Liver (tissue), 9 donors: ENCODE measurements around the gene CAPRIN1. TPM values are rescaled to one million over a fixed set of nuclear protein-coding genes. Genes with fewer than 3 reads are reported as not detected.
A peak's percentile ranks its signal among the peaks of the same experiment; 100 is the strongest.
"Not testable (repeated sequence)": the region's sequence is repeated elsewhere in the genome, so short reads cannot be mapped to it uniquely, and the experiment has no call there.

Experiments
- DNase-seq: peaks from one replicate; pipeline ENCODE4 v3.0.0-alpha.2; 2017; ENCODE audit warnings: low spot score
- H3K27ac ChIP-seq, 2 donors: one replicate each; pipeline ENCODE4 v1.7.0; 2013; ENCODE audit warnings: inconsistent platforms in 2 of 2, low read length in 2 of 2, control low read depth in 1 of 2, low read depth in 1 of 2, mild to moderate bottlenecking in 1 of 2
- H3K27me3 ChIP-seq, 4 donors: one replicate each; pipeline versions ENCODE4 v1.6.1 to v1.7.0; 2013; ENCODE audit warnings: low read length in 3 of 4, inconsistent platforms in 1 of 4, mild to moderate bottlenecking in 1 of 4, moderate library complexity in 1 of 4; ENCODE audit not compliant: control insufficient read depth in 4 of 4, insufficient read depth in 4 of 4
- H3K36me3 ChIP-seq, 4 donors: one replicate each; pipeline versions ENCODE4 v1.6.1 to v1.7.0; 2013; ENCODE audit warnings: low read length in 3 of 4, mild to moderate bottlenecking in 3 of 4, low read depth in 1 of 4, moderate library complexity in 1 of 4; ENCODE audit not compliant: control insufficient read depth in 4 of 4, insufficient read depth in 3 of 4
- H3K4me1 ChIP-seq, 4 donors: one replicate each; pipeline versions ENCODE4 v1.6.1 to v1.7.0; 2013; ENCODE audit warnings: low read length in 3 of 4, mild to moderate bottlenecking in 3 of 4, moderate library complexity in 1 of 4; ENCODE audit not compliant: control insufficient read depth in 4 of 4, insufficient read depth in 4 of 4
- H3K4me3 ChIP-seq, 3 donors: one replicate each; pipeline versions ENCODE4 v1.6.1 to v1.7.0; 2013; ENCODE audit warnings: low read length in 3 of 3, control low read depth in 1 of 3, low read depth in 1 of 3, mild to moderate bottlenecking in 1 of 3
- H3K9ac ChIP-seq, 2 donors: one replicate each; pipeline ENCODE4 v1.7.0; 2013; ENCODE audit warnings: low read length in 2 of 2, mild to moderate bottlenecking in 2 of 2, moderate library complexity in 2 of 2, control low read depth in 1 of 2, low read depth in 1 of 2
- H3K9me3 ChIP-seq, 4 donors: one replicate each; pipeline versions ENCODE4 v1.6.1 to v1.7.0; 2013; ENCODE audit warnings: low read length in 3 of 4; ENCODE audit not compliant: control insufficient read depth in 4 of 4
- ATF3 ChIP-seq: IDR thresholded peaks from 2 replicates; pipeline ENCODE4 v1.6.1; 2016; ENCODE audit warnings: antibody characterized with exemption
- EGR1 ChIP-seq, 2 donors: IDR thresholded peaks; 2 replicates each; pipeline ENCODE4 v1.6.1; 2016 to 2018; ENCODE audit warnings: antibody characterized with exemption in 2 of 2, low read depth in 2 of 2
- FOXA1 ChIP-seq: IDR thresholded peaks from 2 replicates; pipeline ENCODE4 v1.6.1; 2016; ENCODE audit warnings: antibody characterized with exemption
- FOXA2 ChIP-seq: IDR thresholded peaks from 2 replicates; pipeline ENCODE4 v1.6.1; 2016; ENCODE audit warnings: antibody characterized with exemption
- GABPA ChIP-seq, 2 donors: IDR thresholded peaks in 1 of 2; conservative IDR thresholded peaks in 1 of 2; 2 replicates each; pipeline ENCODE4 v1.6.1; 2016; ENCODE audit warnings: antibody characterized with exemption in 2 of 2, mild to moderate bottlenecking in 1 of 2, moderate library complexity in 1 of 2
- HNF4A ChIP-seq, 2 donors: conservative IDR thresholded peaks; 2 replicates each; pipeline ENCODE4 v1.6.1; 2016; ENCODE audit warnings: antibody characterized with exemption in 2 of 2, mild to moderate bottlenecking in 2 of 2
- JUND ChIP-seq, 2 donors: IDR thresholded peaks; 2 replicates each; pipeline ENCODE4 v1.6.1; 2016; ENCODE audit warnings: antibody characterized with exemption in 2 of 2
- NR2F2 ChIP-seq: IDR thresholded peaks from 2 replicates; pipeline ENCODE4 v1.6.1; 2016; ENCODE audit warnings: antibody characterized with exemption
- RAD21 ChIP-seq, 2 donors: IDR thresholded peaks; 2 replicates each; pipeline ENCODE4 v1.6.1; 2016; ENCODE audit warnings: antibody characterized with exemption in 2 of 2, mild to moderate bottlenecking in 2 of 2
- SP1 ChIP-seq: IDR thresholded peaks from 2 replicates; pipeline ENCODE4 v1.6.1; 2018; ENCODE audit warnings: antibody characterized with exemption, mild to moderate bottlenecking
- TAF1 ChIP-seq: conservative IDR thresholded peaks from 2 replicates; pipeline ENCODE4 v1.6.1; 2016; ENCODE audit warnings: antibody characterized with exemption, mild to moderate bottlenecking
- YY1 ChIP-seq: IDR thresholded peaks from 2 replicates; pipeline ENCODE4 v1.6.1; 2016; ENCODE audit warnings: antibody characterized with exemption, mild to moderate bottlenecking
- ZBTB33 ChIP-seq: IDR thresholded peaks from 2 replicates; pipeline ENCODE4 v1.6.1; 2016; ENCODE audit warnings: antibody characterized with exemption
- WGBS: extraction: QIAGEN DNeasy Blood & Tissue Kit; methylation state at CpG from one replicate; pipeline ENCODE4 v1.1.7; 2013; 5-methylcytosine and 5-hydroxymethylcytosine counted together
- polyA plus RNA-seq, 2 donors: library from polyadenylated mRNA; stranded (reverse) in 1 of 2; unstranded in 1 of 2; fragments of 200-250 nt in 1 of 2; fragments of >200 nt in 1 of 2; fragmentation: Nextera tagmentation in 1 of 2; extraction: Ambion mirVana in 1 of 2; gene quantifications; one replicate each; pipeline versions ENCODE4 v1.2.1 to v1.2.3, GENCODE V29; 2013 to 2015
- total RNA-seq, 2 donors: library from RNA; depleted of rRNA; stranded (reverse); fragments of >200 nt; gene quantifications; one replicate each; pipeline ENCODE4 v1.2.3, GENCODE V29; 2014
- TF ChIP-seq, protein P1 (sequence below): IDR thresholded peaks from 2 replicates; pipeline ENCODE4 v1.6.1; 2016; ENCODE audit warnings: antibody characterized with exemption, mild to moderate bottlenecking
- TF ChIP-seq, protein P2 (sequence below): IDR thresholded peaks from 2 replicates; pipeline ENCODE4 v1.6.1; 2016; ENCODE audit warnings: antibody characterized with exemption
- donor health status: healthy.
- donor health status: healthy.
- donor health status: healthy.
- donor health status: healthy.
- donor health status: healthy.

CAPRIN1 gene
- total and polyA plus RNA-seq, 4 donors, result 19.5 to 112 (median 56.5) TPM

DNA sequence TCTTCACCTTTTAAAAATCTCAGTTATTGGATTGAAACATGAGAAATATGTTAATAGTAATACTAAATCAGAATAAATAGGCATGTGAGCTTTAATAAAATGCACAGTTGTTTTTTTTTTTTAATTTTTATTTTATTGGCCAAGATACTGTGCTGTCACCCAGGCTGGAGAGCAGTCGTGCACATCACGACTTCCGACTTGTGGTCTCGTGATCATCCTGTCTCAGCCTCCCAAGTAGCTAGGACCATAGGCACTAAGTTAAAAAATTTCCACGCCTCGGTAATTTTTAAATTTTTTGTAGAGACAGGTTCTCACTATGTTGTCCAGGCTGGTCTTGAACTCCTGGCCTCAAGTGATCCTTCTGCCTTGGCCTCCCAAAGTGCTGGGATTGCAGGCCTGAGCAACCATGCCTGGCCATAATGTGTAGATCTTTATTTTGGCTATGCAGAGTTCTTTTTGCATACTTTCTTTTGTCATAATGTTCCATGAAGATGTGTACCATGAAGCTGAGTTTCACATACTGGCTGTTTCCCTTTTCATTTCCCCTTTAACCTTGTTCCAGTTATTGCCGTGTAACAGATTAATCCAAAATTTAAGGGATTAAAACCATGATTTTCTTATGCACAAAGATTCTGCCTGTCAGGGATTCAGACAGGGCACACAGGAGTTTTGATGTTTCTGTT lies 16.0 kb downstream of the CAPRIN1 start:
- no peak overlapping the region for H3K27ac ChIP-seq
- H3K9ac ChIP-seq, result no peak overlapping the region
- no peak for DNase-seq
- WGBS, result 90% methylated on average over 7 of the region's 7 CpGs
- H3K4me1 ChIP-seq, result peaks cover 0 to 11% (median 2%) of the 10 kb centered on the region in 4 donors
- TF ChIP-seq RAD21 (IDR thresholded peaks at IDR 0.05), result no peak
- TF ChIP-seq NR2F2, result no peak
- TF ChIP-seq GABPA (IDR thresholded peaks at IDR 0.05 in 1 of 2, conservative IDR thresholded peaks at IDR 0.05 in 1 of 2), result no peak
- TF ChIP-seq SP1, result no peak
- TF ChIP-seq HNF4A (conservative IDR thresholded peaks at IDR 0.05), result no peak
- no peak for TF ChIP-seq YY1
- TF ChIP-seq ATF3, result no peak
- no peak for TF ChIP-seq JUND (IDR thresholded peaks at IDR 0.05)
- TF ChIP-seq, protein P1, sequence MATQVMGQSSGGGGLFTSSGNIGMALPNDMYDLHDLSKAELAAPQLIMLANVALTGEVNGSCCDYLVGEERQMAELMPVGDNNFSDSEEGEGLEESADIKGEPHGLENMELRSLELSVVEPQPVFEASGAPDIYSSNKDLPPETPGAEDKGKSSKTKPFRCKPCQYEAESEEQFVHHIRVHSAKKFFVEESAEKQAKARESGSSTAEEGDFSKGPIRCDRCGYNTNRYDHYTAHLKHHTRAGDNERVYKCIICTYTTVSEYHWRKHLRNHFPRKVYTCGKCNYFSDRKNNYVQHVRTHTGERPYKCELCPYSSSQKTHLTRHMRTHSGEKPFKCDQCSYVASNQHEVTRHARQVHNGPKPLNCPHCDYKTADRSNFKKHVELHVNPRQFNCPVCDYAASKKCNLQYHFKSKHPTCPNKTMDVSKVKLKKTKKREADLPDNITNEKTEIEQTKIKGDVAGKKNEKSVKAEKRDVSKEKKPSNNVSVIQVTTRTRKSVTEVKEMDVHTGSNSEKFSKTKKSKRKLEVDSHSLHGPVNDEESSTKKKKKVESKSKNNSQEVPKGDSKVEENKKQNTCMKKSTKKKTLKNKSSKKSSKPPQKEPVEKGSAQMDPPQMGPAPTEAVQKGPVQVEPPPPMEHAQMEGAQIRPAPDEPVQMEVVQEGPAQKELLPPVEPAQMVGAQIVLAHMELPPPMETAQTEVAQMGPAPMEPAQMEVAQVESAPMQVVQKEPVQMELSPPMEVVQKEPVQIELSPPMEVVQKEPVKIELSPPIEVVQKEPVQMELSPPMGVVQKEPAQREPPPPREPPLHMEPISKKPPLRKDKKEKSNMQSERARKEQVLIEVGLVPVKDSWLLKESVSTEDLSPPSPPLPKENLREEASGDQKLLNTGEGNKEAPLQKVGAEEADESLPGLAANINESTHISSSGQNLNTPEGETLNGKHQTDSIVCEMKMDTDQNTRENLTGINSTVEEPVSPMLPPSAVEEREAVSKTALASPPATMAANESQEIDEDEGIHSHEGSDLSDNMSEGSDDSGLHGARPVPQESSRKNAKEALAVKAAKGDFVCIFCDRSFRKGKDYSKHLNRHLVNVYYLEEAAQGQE, result no peak
- TF ChIP-seq, protein P2, sequence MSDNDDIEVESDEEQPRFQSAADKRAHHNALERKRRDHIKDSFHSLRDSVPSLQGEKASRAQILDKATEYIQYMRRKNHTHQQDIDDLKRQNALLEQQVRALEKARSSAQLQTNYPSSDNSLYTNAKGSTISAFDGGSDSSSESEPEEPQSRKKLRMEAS, result no peak
- TF ChIP-seq FOXA2, result no peak
- TF ChIP-seq EGR1 (IDR thresholded peaks at IDR 0.05; ENCODE audit: low read depth in 2 of 2), result no peak
- TF ChIP-seq ZBTB33, result no peak
- TF ChIP-seq TAF1, result no peak
- no peak for TF ChIP-seq FOXA1
- no peak overlapping the region for H3K4me3 ChIP-seq
- H3K9me3 ChIP-seq, result no peaks in the 10 kb centered on the region
- no peaks in the 10 kb centered on the region for H3K27me3 ChIP-seq
- H3K36me3 ChIP-seq, result peaks cover 2 to 7% (median 4%) of the 10 kb centered on the region in 4 donors

DNA sequence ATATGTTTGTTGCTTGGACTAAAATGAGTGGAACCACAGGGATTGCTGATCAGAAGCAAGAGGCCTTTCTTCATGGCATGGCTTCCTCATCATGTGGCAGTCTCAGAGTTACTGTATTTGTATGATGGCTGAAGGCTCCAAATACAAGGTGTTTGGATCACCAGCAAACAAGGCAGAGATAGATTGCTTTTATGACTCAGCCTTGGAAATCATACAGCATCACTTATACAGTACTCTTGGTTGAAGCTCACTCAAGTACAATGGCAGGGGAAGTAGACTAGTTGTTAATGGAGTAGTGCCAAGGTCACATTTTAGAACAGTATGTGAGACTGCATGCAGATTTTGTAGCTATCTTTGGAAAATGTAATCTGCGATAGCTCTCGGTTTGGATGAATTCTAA lies 16.6 kb downstream of the CAPRIN1 start:
- H3K9me3 ChIP-seq, result no peaks in the 10 kb centered on the region
- DNase-seq, result no peak
- H3K4me3 ChIP-seq, result no peak overlapping the region
- H3K27me3 ChIP-seq, result no peaks in the 10 kb centered on the region
- H3K36me3 ChIP-seq, result peaks cover 6 to 13% (median 8%) of the 10 kb centered on the region in 4 donors
- WGBS, result 64% methylated on average over 2 of the region's 2 CpGs
- H3K27ac ChIP-seq, result no peak overlapping the region
- TF ChIP-seq NR2F2 (peak; percentile 37), EGR1 (IDR thresholded peaks at IDR 0.05; ENCODE audit: low read depth in 2 of 2) (no peak)
- H3K9ac ChIP-seq, result no peak overlapping the region
- peaks cover 0 to 11% (median 2%) of the 10 kb centered on the region in 4 donors for H3K4me1 ChIP-seq

DNA sequence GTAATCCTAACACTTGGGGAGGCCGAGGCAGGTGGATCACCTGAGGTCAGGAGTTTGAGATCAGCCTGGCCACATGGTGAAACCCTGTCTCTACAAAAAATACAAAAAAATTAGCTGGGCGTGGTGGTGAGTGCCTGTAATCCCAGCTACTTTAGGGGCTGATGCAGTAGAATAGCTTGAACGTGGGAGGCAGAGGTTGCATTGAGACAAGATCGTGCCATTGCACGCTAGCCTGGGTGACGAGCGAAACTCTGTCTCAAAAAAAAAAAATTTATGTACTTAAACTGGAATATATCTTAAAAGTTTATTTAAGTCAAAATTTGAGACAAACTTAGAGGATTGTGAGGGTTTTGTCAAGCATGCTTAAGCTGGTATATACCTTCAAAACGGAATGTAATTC lies 19.8 kb downstream of the CAPRIN1 start:
- H3K36me3 ChIP-seq, result peaks cover 9 to 35% (median 21%) of the 10 kb centered on the region in 4 donors
- DNase-seq, H3K9me3 ChIP-seq, H3K4me3 ChIP-seq, H3K9ac ChIP-seq, H3K27me3 ChIP-seq, H3K27ac ChIP-seq: not testable (repeated sequence)
- peaks cover 0 to 11% (median under 1%) of the 10 kb centered on the region in 4 donors for H3K4me1 ChIP-seq
- WGBS, result 91% methylated on average over 8 of the region's 8 CpGs
